Kasumi-1 (cell line): ENCODE data around the gene TRIM23.

Experiments
- DNase-seq, 2 experiments: peaks; one replicate each; lab custom pipeline; 2025; lab: John Stamatoyannopoulos, UW

TRIM23 gene

DNA sequence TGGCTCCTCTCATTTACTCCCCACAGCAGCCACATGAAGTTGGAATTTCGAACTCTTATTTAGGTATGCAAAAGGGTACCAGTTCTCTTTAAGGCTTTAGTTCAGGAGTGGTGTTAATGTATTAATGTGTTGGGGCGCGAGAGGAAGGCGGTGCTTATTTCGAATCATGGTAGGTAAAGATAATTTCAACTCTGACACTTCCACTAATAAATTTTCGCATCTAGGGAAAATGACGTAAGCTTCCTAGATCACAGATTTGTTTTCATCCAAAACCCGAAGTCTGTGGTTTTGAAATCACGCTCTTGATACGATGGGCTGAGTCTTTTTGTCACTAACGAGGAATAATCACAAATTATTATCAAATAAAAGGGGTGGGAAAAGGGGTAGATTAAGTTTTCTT lies 60.4 kb downstream of the TRIM23 start:
- peak in 1 of 2 experiments; percentile 28 for DNase-seq

DNA sequence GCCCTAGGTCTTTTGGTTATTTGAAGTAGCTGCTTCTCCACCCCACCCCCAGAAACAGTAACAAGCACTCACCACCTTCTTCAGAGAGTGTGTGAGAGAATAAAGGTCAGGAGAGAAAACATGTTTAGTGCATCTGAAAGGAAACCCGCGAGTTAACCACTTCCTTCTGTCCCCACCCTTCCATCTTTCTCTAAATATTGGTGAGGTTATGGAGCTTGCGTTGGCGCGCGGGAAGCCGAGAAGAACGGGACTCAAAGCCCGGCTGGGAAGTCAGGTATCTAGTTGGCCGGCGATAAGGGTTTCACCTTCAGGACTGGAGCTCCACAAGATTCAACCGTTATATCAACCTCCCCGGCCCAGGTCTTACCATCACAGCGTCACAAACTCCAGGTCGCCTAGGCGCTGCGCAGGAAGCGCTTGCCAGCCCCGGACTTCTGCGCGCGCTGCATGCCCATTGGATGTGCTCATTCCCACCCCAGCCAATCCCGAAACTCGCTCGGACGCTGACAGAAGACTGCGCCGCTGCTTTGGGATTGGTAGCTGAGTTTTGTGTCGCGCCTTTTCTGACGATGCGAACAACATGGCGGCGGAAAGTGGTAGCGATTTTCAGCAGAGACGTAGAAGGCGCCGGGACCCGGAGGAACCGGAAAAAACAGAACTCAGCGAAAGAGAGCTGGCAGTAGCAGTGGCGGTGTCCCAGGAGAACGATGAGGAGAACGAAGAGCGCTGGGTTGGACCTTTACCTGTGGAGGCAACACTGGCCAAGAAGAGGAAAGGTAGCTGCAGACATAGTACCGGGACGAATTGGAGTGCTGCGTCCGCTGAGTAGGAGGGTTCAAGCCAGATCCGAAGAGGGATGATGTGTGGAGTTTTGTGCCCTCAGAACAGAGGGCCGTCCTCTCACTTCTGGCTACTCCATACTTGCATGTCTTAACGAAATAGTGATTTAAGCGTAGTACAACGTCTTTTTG lies 61.1 kb downstream of the TRIM23 start, which contains the start of the genes CENPK and PPWD1:
CENPK (minus strand) TSS at position 438 of the 971 bp plus-strand sequence. CDS start 8,261 bp downstream, outside the sequence.
PPWD1 (plus strand) TSS at position 566 of the 971 bp plus-strand sequence; CDS start at position 581, 15 bp downstream.
- peak; percentile 97 for DNase-seq

DNA sequence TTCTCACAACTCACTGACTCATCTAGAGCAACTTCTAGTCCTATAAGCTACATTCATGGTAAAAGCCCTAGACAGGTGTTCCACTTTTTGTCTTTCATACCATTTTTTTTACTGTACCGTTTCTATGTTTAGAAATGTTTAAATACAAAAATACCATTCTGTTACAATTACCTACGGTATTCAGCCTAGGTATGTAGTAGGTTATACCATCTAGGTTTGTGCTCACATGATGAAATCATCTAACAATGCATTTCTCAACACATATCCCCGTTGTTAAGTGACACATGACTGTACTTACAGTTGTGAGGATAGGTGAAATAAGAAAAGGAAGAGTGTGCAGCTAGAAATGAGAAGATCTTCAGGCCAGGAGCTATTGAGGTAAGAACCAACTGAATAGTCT lies 67.4 kb downstream of the TRIM23 start:
- DNase-seq = no peak

DNA sequence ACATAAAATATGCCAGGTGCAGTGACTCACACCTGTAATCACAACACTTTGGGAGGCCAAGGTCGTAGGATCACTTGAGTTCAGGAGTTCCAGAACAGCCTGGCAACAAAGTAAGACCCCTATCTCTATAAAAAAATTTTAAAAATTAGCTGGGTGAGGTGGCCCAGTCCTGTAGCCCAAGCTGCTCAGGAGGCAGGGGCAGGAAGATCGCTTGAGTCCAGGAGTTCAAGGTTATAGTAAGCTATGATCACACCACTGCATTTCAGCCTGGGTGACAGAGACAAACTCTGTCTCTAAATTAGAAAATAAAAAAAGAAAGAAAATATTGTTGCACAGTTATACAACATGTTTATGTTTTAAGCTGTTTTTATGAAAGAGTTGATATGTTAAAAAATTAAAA lies 68.0 kb downstream of the TRIM23 start:
- no peak for DNase-seq

DNA sequence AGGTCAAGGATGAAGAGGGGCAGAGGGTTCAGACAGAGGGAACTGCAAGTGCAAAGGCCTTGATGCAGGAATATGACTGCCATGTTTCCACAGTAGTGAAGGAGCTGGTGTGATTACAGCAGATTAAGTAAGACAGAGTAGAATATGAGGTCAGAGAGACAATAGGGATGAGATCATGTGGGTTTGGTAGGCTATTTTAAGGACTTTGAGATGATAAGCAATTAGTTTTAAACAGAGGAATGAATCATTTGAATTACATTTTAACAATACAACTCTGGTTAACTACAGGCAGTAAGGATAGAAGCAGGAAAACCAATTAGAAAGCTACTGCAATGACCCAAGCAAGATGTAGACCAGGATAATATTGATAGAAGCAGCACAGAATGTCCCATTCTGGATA lies 68.8 kb downstream of the TRIM23 start:
- no peak for DNase-seq

DNA sequence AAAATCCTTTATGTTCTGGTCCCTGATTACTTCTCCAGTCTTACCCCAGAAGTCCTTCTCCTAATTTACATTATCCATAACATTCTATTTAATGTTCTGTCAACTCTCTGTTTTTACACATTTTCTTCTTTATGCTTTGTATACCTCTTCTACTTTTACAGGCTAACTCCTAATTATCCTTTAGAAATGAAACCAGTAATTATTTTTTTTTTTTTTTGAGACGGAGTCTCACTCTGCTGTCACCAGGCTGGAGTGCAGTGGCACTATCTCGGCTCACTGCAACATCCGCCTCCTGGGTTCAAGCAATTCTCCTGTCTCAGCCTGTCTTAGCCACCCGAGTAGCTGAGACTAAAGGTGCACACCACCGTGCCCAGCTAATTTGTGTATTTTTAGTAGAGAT lies 70.2 kb downstream of the TRIM23 start:
- no peak for DNase-seq

DNA sequence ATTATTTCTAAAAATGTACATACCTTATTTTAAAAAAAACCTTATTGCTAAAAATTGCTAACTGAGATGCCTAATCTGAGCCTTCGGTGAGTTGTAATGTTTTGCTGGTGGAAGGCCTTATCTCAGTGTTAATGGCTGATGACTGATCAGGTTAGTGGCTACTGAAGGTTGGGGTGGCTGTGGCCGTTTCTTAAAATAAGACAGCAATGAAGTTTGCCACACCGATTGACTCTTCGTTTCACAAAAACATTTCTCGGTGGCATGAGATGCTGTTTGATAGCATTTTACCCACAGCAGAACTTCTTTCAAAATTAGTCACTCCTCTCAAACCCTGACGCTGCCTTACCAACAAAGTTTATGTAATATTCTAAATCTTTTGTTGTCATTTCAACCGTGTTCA lies 75.9 kb downstream of the TRIM23 start:
- no peak for DNase-seq

DNA sequence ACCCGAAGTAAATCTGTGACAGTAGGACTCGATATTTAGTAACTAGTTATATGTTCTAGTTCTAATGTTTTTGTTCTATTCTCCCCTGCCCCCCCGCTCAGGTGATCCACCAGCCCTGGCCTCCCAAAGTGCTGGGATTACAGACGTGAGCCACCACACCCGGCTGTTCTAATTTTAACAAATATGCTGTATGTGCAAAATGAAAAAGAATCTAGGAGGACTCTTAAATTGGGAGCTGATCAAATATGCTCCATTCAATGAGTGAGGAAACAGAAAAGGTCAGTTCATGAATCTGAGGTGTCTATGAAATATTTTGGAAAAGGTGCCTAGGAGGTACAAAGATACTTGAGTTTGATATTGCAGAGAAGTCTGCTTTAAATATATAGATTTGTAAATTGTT lies 78.0 kb downstream of the TRIM23 start:
- DNase-seq = no peak

DNA sequence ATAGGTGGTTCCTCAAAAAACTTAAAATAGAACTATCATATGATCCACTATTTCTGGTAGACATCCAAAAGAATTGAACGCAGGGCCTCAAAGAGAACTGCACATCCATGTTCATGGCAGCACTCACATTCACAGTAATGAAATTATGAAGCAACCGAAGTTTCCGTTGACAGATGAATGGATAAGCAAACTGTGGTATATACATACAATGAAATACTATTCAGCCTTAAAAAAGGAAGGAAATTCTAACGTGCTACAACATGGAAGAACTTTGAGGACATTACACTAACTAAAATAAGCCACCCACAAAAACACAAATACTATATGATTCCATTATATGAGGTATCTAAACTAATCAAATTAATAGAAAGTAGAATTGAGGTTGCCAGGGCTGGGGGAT lies 79.7 kb downstream of the TRIM23 start:
- DNase-seq = no peak

DNA sequence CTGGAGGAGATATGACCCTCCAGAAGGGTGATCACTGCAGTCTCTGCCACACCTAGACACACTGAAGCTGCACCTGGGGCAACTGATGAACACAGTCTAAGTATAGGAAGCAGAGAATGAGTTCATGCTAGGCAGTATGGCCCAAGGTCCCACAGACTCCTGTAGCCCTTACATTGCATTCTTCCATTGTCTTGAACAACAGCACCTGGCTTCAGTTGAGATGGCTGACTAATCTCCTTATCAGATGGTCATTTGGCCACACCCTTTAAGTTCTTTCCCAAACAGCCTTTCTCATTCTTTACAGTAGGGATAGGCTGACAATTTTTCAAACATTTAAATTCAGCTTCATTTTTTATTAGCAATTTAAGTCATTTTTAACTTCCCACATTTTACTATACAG lies 84.3 kb downstream of the TRIM23 start:
- no peak for DNase-seq
